H1 (cell line): Measurements from ENCODE around the gene ANXA5. TPM values are rescaled to one million over a fixed set of nuclear protein-coding genes. Genes with fewer than 3 reads are reported as not detected.

ENCODE experiments used
- ASH2L ChIP-seq: fragments of 200-600, 300-600 bp; sonication (generic); IDR thresholded peaks from one replicate; pipeline ENCODE4 v1.7.1; 2017; ENCODE audit warnings: low read length
- ATF2 ChIP-seq: IDR thresholded peaks from 2 replicates; pipeline ENCODE4 v1.6.1; 2012; ENCODE audit warnings: low read length, inconsistent platforms
- BACH1 ChIP-seq: IDR thresholded peaks from 2 replicates; pipeline ENCODE4 v1.6.1; 2012; ENCODE audit warnings: low read length, improper control_type of control experiment
- BRCA1 ChIP-seq: IDR thresholded peaks from 2 replicates; pipeline ENCODE4 v1.6.1; 2012; ENCODE audit warnings: low read depth, low read length, improper control_type of control experiment
- CBX5 ChIP-seq: fragments of 300-800, 300-1000 bp; sonication (generic); IDR thresholded peaks from 2 replicates; pipeline ENCODE4 v1.7.1; 2016; ENCODE audit warnings: antibody characterized with exemption, low read length, low read depth
- CEBPB ChIP-seq: IDR thresholded peaks from 2 replicates; pipeline ENCODE4 v1.6.1; 2012; ENCODE audit warnings: low read depth, low read length
- CTCF ChIP-seq, 3 experiments: IDR thresholded peaks; 1 replicate in 2 of 3; 2 replicates in 1 of 3; pipeline versions ENCODE4 v1.5.1 to v1.6.1; 2011; ENCODE audit warnings: low read length in 3 of 3, mild to moderate bottlenecking in 3 of 3, inconsistent platforms in 2 of 3, low read depth in 1 of 3, moderate library complexity in 1 of 3; ENCODE audit not compliant: insufficient read depth in 1 of 3; ENCODE audit errors: control extremely low read depth in 1 of 3
- EGR1 ChIP-seq: IDR thresholded peaks from 2 replicates; pipeline ENCODE4 v1.6.1; 2011; ENCODE audit warnings: low read depth, low read length, borderline replicate concordance
- EZH2 ChIP-seq: fragments of 200-600 bp; sonication (generic); IDR thresholded peaks from 2 replicates; pipeline ENCODE4 v1.7.1; 2012; ENCODE audit warnings: low read depth, mild to moderate bottlenecking, moderate library complexity, low read length, inconsistent platforms; ENCODE audit not compliant: severe bottlenecking
- HDAC6 ChIP-seq: IDR thresholded peaks from one replicate; pipeline ENCODE4 v1.7.1; 2012; ENCODE audit warnings: low read depth, mild to moderate bottlenecking, inconsistent platforms, low read length, moderate library complexity
- JUN ChIP-seq: IDR thresholded peaks from 2 replicates; pipeline ENCODE4 v1.6.1; 2011; ENCODE audit warnings: low read depth, mild to moderate bottlenecking, improper control_type of control experiment, low read length
- KDM4A ChIP-seq: IDR thresholded peaks from one replicate; pipeline ENCODE4 v1.7.1; 2012; ENCODE audit warnings: low read depth, mild to moderate bottlenecking, moderate library complexity, low read length, inconsistent platforms; ENCODE audit not compliant: severe bottlenecking
- POLR2AphosphoS5 ChIP-seq: IDR thresholded peaks from 2 replicates; pipeline ENCODE4 v1.6.1; 2011; ENCODE audit warnings: low read depth, low read length
- RBBP5 ChIP-seq: IDR thresholded peaks from 2 replicates; pipeline ENCODE4 v1.7.1; 2012; ENCODE audit warnings: low read depth, mild to moderate bottlenecking, inconsistent platforms, low read length, moderate library complexity, borderline replicate concordance
- RXRA ChIP-seq: IDR thresholded peaks from 2 replicates; pipeline ENCODE4 v1.6.1; 2011; ENCODE audit warnings: low read depth, mild to moderate bottlenecking, low read length, moderate library complexity; ENCODE audit not compliant: insufficient read depth
- SIN3A ChIP-seq, 2 experiments: IDR thresholded peaks in 1 of 2; conservative IDR thresholded peaks in 1 of 2; 2 replicates each; pipeline ENCODE4 v1.6.1; 2011 to 2012; ENCODE audit warnings: low read length in 2 of 2, improper control_type of control experiment in 1 of 2, low read depth in 1 of 2, mild to moderate bottlenecking in 1 of 2
- SP1 ChIP-seq: IDR thresholded peaks from 2 replicates; pipeline ENCODE4 v1.6.1; 2011; ENCODE audit warnings: low read depth, low read length
- TAF1 ChIP-seq: IDR thresholded peaks from 2 replicates; pipeline ENCODE4 v1.6.1; 2011; ENCODE audit warnings: mild to moderate bottlenecking, low read depth, low read length
- TBP ChIP-seq: IDR thresholded peaks from 2 replicates; pipeline ENCODE4 v1.6.1; 2011; ENCODE audit warnings: low read depth, low read length, improper control_type of control experiment
- TCF12 ChIP-seq: IDR thresholded peaks from 2 replicates; pipeline ENCODE4 v1.6.1; 2011; ENCODE audit warnings: low read depth, mild to moderate bottlenecking, low read length
- polyA plus RNA-seq, 7 experiments: library from polyadenylated mRNA; depleted of rRNA in 3 of 7; stranded (reverse) in 5 of 7; unstranded in 2 of 7; fragments of >200 nt in 5 of 7; fragments of 200-250 nt in 2 of 7; gene quantifications; 1 replicate in 5 of 7; 2 replicates in 1 of 7; 4 replicates in 1 of 7; pipeline versions ENCODE4 v1.2.1 to v1.2.3, GENCODE V29; 2011 to 2013; ENCODE audit warnings: missing spikeins in 2 of 7, mixed read lengths in 2 of 7
- total RNA-seq: library from RNA; stranded (reverse); fragmentation: NEBNext Ultra II Directional; extraction: Animal tissue kit (Norgen Biotek cat#: 25700); gene quantifications from 2 replicates; pipeline ENCODE4 v1.2.1, GENCODE V29; 2021

The ANXA5 gene
- total and polyA plus RNA-seq, 2 of the 8 experiments (the other 6 are each of a cell fraction or from before 2014, with no cell fraction given) = 213 to 221 TPM

- TF ChIP-seq EZH2 (no peak), HDAC6 (no peak), TAF1 (peak; percentile 90), CBX5 (no peak), RXRA (no peak), ASH2L (peak; percentile 72), RBBP5 (no peak; the same call in none of the 2 replicates), ATF2 (no peak), JUN (no peak), SIN3A (conservative IDR thresholded peaks at IDR 0.05 in 1 of 2, IDR thresholded peaks at IDR 0.05 in 1 of 2; ENCODE audit: low read depth in 1 of 2, low read length in 2 of 2) (peak in 1 of 2 experiments; percentile 76; a peak in 2 of 4 replicates), POLR2AphosphoS5 (peak; percentile 65), SP1 (no peak), TBP (peak; percentile 72), BRCA1 (no peak), BACH1 (peak; percentile 82), TCF12 (no peak), CTCF (IDR thresholded peaks at IDR 0.05; ENCODE audit: control extremely low read depth in 1 of 3, insufficient read depth in 1 of 3, low read depth in 1 of 3, low read length in 3 of 3) (peak; percentile 28 to 52 (median 36)), CEBPB (no peak), KDM4A (peak; percentile 45), EGR1 (peak; percentile 80)
Measured at GRCh38 chr4:121696581-121697461, at the start of gene ANXA5 (continued).
